B cell (primary cell): ENCODE results near the gene SLC24A4. TPM values are rescaled to one million over a fixed set of nuclear protein-coding genes. Genes with fewer than 3 reads are reported as not detected.

ENCODE experiments used
- ATAC-seq: fragments of 200-7000 bp; cut with Tn5 transposase; one replicate; pipeline ENCODE4 v1.10.0; 2021; ENCODE audit warnings: low read depth, mild to moderate bottlenecking, moderate number of reproducible peaks, moderate library complexity
- CTCF ChIA-PET: fragments of 350-600 bp; sonication (Branson Sonifier 250); formaldehyde crosslinking; loops from one replicate; lab custom pipeline; 2021; ENCODE audit warnings: antibody characterized with exemption, inconsistent platforms; lab: Charles Lee
- POLR2A ChIA-PET: fragments of 350-600 bp; sonication (Branson Sonifier 250); formaldehyde crosslinking; loops from one replicate; lab custom pipeline; 2021; ENCODE audit warnings: antibody characterized with exemption; lab: Charles Lee
- DNase-seq: peaks from one replicate; pipeline ENCODE4 v3.0.0; 2013
- H2AFZ ChIP-seq: 2 replicates; pipeline ENCODE4 v1.6.1; 2012; ENCODE audit warnings: mild to moderate bottlenecking, low read depth, low read length; ENCODE audit not compliant: insufficient read depth, poor library complexity, severe bottlenecking
- H3K27ac ChIP-seq, 2 donors: 1 replicate in 1 of 2; 2 replicates in 1 of 2; pipeline ENCODE4 v1.5.1; 2012 to 2013; ENCODE audit warnings: low read length in 2 of 2, mild to moderate bottlenecking in 2 of 2, moderate library complexity in 1 of 2
- H3K27me3 ChIP-seq, 4 experiments: fragments of 200-600 bp in 1 of 4; sonication (generic) in 1 of 4; replicated peaks in 1 of 4; 1 replicate in 2 of 4; 2 replicates in 2 of 4; pipeline versions ENCODE4 v1.6.1 to v1.7.0; 2013 to 2016; ENCODE audit warnings: low read length in 3 of 4, mild to moderate bottlenecking in 2 of 4, mixed read lengths in 1 of 4, moderate library complexity in 1 of 4; ENCODE audit not compliant: insufficient read depth in 4 of 4, control insufficient read depth in 3 of 4; ENCODE audit errors: control extremely low read depth in 1 of 4
- H3K36me3 ChIP-seq, 2 experiments: replicated peaks in 1 of 2; 1 replicate in 1 of 2; 2 replicates in 1 of 2; pipeline versions ENCODE4 v1.6.1 to v1.7.1; 2013; ENCODE audit warnings: low read length in 1 of 2; ENCODE audit not compliant: insufficient read depth in 2 of 2, control insufficient read depth in 1 of 2; ENCODE audit errors: control extremely low read depth in 1 of 2, extremely low read depth in 1 of 2
- H3K4me1 ChIP-seq, 2 donors: fragments of 200-600 bp in 1 of 2; sonication (generic) in 1 of 2; 1 replicate in 1 of 2; 2 replicates in 1 of 2; pipeline versions ENCODE4 v1.5.1 to v1.6.1; 2013 to 2017; ENCODE audit warnings: low read length in 2 of 2; ENCODE audit not compliant: control insufficient read depth in 2 of 2, insufficient read depth in 2 of 2
- H3K4me2 ChIP-seq: replicated peaks from 2 replicates; pipeline ENCODE3; 2012; ENCODE audit warnings: mild to moderate bottlenecking, low read depth, low read length; ENCODE audit not compliant: poor library complexity, severe bottlenecking
- H3K4me3 ChIP-seq, 5 experiments: fragments of 200-600 bp in 1 of 5; sonication (generic) in 1 of 5; 1 replicate in 3 of 5; 2 replicates in 2 of 5; pipeline versions ENCODE4 v1.5.1 to v1.7.0; 2011 to 2016; ENCODE audit warnings: low read length in 4 of 5, mild to moderate bottlenecking in 4 of 5, low read depth in 2 of 5, control low read depth in 1 of 5, moderate library complexity in 1 of 5; ENCODE audit not compliant: insufficient read depth in 1 of 5; ENCODE audit errors: control extremely low read depth in 1 of 5, extremely low read depth in 1 of 5
- H3K79me2 ChIP-seq: fragments of 200-600 bp; sonication (generic); one replicate; pipeline ENCODE4 v1.6.0; 2016; ENCODE audit warnings: low read length; ENCODE audit not compliant: control insufficient read depth, insufficient read depth
- H3K9ac ChIP-seq: fragments of 200-600 bp; sonication (generic); 2 replicates; pipeline ENCODE4 v1.6.1; 2017; ENCODE audit warnings: mild to moderate bottlenecking, low read length, moderate library complexity
- H3K9me3 ChIP-seq, 3 donors: one replicate each; pipeline versions ENCODE4 v1.6.1 to v1.7.1; 2013; ENCODE audit warnings: low read length in 2 of 3; ENCODE audit not compliant: control insufficient read depth in 2 of 3, insufficient read depth in 1 of 3; ENCODE audit errors: control extremely low read depth in 1 of 3
- H4K20me1 ChIP-seq: 2 replicates; pipeline ENCODE4 v1.6.0; 2012; ENCODE audit warnings: mild to moderate bottlenecking, low read length; ENCODE audit not compliant: insufficient read depth, control insufficient read depth, poor library complexity, severe bottlenecking
- H3K27ac Mint-ChIP-seq: one replicate; pipeline ENCODE4 v1.8.0; 2021; ENCODE audit warnings: mixed read lengths
- H3K27me3 Mint-ChIP-seq: one replicate; pipeline ENCODE4 v1.8.0; 2021; ENCODE audit warnings: mixed read lengths
- H3K4me1 Mint-ChIP-seq: one replicate; pipeline ENCODE4 v1.8.0; 2021; ENCODE audit warnings: mixed read lengths
- H3K4me3 Mint-ChIP-seq: one replicate; pipeline ENCODE4 v1.8.0; 2021; ENCODE audit warnings: mixed read lengths
- H3K9me3 Mint-ChIP-seq: one replicate; pipeline ENCODE4 v1.8.0; 2022; ENCODE audit warnings: mixed read lengths; ENCODE audit not compliant: insufficient read depth
- CTCF ChIP-seq: fragments of 200-600 bp; IDR thresholded peaks from one replicate; pipeline ENCODE4 v1.8.0; 2022; ENCODE audit warnings: antibody characterized with exemption, mild to moderate bottlenecking
- EZH2 ChIP-seq: IDR thresholded peaks from 2 replicates; pipeline ENCODE4 v1.6.1; 2012; ENCODE audit warnings: borderline replicate concordance, low read depth, mild to moderate bottlenecking, moderate library complexity, low read length; ENCODE audit not compliant: insufficient read depth, poor library complexity, severe bottlenecking
- WGBS: methylation state at CpG from one replicate; pipeline ENCODE4 v1.1.5; 2013; ENCODE audit warnings: missing lambda C conversion rate; ENCODE audit not compliant: insufficient coverage; 5-methylcytosine and 5-hydroxymethylcytosine counted together
- intact Hi-C: fragments of 100-400 bp; cut with micrococcal nuclease; formaldehyde crosslinking; loops from one replicate; pipeline ENCODE4 v1.10.0; 2022
- polyA plus RNA-seq: library from polyadenylated mRNA; depleted of rRNA; stranded (reverse); fragments of >200 nt; gene quantifications from 2 replicates; pipeline ENCODE4 v1.2.3, GENCODE V29; 2012
- total RNA-seq, 2 donors: library from RNA; stranded (reverse); fragments of 120-200 nt in 1 of 2; gene quantifications; 1 replicate in 1 of 2; 2 replicates in 1 of 2; pipeline versions ENCODE4 v1.2.3 to v1.2.4, GENCODE V29; 2013 to 2022

SLC24A4 gene
- total and polyA plus RNA-seq, 2 donors (not counting 1 experiment from before 2014, with no cell fraction given) = 0.19 TPM; not detected in 1

GRCh38 chr14:92457016-92457565 lies 134.1 kb downstream of the SLC24A4 start:
- intact Hi-C loops = loop anchor here (5.0 kb wide), 1 partner anchor 320 kb away; no protein-coding TSS in a partner anchor
- WGBS = 79% methylated on average over 5 of the region's 5 CpGs
- Histone ChIP-seq H3K27me3 (peaks cover 0 to 19% (median 7%) of the 10 kb centered on the region in 4 experiments), H3K27ac (no peak overlapping the region), H3K4me1 (peaks cover 13 to 17% of the 10 kb centered on the region in 2 donors), H3K9me3 (peaks cover 0 to 4% (median 0%) of the 10 kb centered on the region in 3 donors), H3K4me3 (no peak overlapping the region), H2AFZ (no peak overlapping the region), H3K79me2 (no peaks in the 10 kb centered on the region), H3K9ac (no peak overlapping the region), H4K20me1 (no peaks in the 10 kb centered on the region), H3K36me3 (no peaks in the 10 kb centered on the region), H3K4me2 (no peak overlapping the region)
- Mint-ChIP-seq H3K27me3 (peaks cover 17% of the 10 kb centered on the region), H3K9me3 (no peaks in the 10 kb centered on the region), H3K4me1 (peaks cover 8% of the 10 kb centered on the region), H3K4me3 (no peak overlapping the region), H3K27ac (no peak overlapping the region)
- POLR2A ChIA-PET = interaction anchor here (0.6 kb wide), 1 partner anchor 221 kb away, joined by 3 read pairs; no protein-coding TSS in a partner anchor
- CTCF ChIA-PET = no interaction called here
- ATAC-seq (no peak), DNase-seq (no peak)
- TF ChIP-seq EZH2 = no peak
- TF ChIP-seq CTCF = no peak
